Hypothalamus (tissue), 51 donors: ENCODE measurements around the gene OSMR.

ENCODE experiments used
- DNase-seq, 51 donors: peaks; one replicate each; lab custom pipeline; 2025; lab: John Stamatoyannopoulos, UW

The OSMR gene

DNA sequence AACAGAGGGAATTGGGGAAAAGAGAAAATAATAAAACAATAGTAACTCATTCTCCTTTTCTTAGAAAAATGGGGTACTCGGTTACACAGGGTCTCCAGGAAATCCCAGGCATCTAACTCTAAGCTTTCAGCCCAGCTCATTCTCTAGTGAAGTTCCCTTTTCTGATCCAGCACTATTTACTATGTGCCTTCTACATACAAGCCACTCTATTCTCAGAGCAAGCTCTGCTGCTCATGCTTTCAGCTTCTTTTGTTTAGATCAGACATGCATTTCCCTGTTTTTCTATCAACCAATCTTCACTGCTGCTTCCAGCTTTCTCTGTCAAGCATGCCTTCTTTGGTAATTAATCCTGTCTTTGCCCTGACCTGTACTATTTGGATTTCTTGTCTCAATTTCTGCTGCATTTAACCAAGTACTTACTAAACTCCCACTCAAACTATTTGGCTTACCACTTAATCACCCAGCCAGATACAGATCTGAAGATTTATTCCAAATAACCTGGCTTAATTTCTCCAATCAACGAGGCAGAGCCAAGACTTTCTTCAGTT is 25.3 kb downstream of the OSMR start:
- DNase-seq: no peak

DNA sequence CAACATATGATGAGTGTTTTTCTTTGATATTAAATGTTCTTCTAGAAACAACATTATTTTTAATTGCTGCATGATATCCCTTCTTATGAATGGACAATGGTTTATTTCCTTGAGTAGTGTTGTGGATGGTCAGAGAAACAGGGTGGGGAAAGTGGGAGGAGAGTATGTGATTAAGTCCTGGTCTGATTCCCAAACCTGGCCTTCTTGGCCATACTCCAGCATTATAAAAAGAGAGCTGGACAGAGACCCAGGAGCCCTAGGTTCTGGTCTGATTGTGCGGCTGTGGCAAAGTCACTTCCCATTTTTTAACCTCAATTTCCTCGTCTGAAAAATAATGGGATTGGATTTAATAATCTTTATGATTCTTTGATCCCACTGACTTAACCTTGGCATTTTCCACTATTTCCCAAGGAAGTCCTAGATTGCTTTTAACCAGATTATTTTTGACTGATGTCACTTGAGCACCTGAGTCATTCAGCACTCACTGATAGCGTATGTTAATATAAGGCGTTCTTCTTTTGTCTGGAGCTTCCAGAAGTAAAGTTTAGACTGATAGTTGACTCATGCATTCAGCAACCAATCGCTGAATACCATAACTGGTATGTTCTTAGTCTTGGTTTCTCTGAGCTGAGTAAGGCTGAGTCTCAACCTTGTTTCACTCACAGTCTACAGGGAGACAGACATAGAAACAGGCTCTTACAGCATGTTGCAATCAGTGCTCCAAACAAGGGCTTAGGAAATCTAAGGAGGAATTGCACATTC is 26.2 kb downstream of the OSMR start:
- no peak for DNase-seq

DNA sequence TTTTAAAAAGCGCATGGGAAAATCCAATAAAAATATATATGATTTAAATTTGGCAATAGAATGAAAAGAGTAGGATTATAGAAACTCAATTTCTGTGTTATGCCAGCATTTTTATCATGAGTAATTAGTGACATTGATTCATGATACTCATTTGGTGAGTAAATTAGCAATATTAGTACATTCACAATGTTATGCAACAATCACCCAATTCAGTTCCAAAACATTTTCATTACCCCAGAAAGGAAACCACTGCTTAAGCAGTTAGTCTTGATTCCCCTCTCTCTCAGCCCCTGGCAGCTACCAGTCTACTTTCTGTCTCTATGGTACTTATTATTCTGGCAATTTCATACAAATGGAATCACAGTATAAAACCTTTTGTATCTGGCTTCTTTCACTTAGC is 27.0 kb downstream of the OSMR start:
- DNase-seq: no peak

DNA sequence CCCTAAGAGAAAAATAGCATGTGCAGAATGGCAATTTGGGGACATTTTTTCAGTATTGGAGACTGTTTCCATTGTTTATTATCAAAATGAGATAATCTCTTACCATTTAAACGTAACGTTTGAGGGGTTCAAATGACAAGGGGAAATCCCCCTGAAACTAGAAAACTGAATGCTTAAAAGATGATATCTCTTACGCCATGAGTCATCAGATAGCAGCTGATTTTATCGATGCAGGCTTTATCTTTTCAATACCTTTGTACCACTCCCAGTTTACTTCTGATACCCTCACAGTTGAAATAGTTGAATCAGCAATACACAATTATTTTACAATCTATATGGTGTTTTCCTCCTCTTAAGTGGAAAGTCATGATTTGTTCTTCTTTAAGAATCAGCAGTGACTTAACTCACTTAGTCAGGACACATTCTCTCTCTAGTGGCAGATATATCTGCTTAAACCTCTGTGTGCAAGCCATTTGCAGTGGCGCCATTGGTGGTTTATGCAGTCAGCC is 29.2 kb downstream of the OSMR start:
- no peak for DNase-seq

DNA sequence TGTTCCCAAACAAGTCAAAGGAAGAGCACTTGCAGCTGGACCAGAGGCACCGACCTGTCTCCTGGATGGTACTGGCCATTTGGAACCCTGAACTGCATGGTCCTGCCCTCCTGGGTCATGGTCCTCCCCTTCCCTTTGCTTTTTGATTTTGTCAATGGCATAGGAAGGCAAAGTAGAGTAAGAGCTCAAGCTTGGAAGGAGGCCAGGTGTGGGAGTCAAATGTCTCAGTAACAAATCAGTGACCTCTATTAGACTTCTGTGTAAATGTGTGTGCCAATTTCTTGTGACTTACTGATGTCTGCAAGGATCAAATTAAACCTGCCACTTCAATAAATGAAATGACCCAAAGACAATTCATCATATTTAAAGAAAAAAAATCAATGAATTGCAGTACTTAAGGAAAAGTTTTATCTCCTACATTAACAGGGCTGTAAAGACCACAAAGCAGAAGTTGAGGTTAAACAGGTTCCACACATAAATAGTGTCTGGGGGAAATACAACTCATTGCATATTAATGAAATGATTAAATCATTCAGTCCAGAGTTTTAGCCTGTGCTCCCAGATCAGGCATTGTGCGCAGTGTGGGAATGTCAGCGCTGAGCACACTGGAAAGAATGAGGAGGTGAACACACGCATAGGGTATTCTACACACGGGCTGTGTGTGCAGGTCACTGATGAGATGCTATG is 32.7 kb downstream of the OSMR start:
- no peak for DNase-seq

DNA sequence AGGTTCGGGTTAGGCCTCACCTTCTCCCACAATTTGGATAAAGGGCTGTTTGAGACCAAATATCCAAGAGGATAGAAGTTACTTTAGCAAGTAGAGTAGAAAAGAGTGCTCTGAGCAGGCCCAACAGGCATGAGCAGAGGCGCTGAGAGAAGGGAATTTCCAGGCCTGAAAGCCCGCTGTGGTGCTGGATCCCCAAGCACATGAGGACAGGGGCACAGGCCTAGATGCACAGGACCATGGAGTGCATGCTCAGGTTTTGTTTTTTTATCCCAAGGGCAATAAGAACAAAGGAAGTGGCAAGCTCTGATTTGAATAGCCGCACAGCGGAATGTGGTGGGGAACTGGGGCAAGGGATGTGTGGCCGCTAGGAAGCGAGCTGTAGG is 33.3 kb downstream of the OSMR start:
- no peak for DNase-seq

DNA sequence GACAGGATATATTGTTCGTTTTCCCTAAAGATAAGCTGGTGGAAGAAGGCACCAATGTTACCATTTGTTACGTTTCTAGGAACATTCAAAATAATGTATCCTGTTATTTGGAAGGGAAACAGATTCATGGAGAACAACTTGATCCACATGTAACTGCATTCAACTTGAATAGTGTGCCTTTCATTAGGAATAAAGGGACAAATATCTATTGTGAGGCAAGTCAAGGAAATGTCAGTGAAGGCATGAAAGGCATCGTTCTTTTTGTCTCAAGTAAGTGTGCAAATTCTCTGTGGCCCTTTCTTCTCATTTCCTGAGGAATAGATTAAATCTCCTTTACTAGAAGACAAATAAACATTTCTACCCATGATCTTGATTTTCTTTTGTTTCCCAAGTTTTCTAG is 38.0 kb downstream of the OSMR start:
- DNase-seq: no peak

DNA sequence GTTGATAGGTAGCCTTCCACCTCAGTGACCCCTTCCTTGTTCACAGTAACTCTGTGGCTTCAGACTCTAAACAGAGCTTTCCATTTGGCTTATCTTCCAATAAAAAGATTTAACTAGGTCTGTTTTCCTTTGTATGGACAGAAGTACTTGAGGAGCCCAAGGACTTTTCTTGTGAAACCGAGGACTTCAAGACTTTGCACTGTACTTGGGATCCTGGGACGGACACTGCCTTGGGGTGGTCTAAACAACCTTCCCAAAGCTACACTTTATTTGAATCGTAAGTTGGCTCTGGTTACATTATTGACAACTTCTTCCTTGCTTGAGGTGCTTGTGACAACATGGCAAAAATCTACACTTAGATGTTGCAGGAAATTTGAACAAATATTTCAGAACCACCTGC is 39.4 kb downstream of the OSMR start:
- no peak for DNase-seq

DNA sequence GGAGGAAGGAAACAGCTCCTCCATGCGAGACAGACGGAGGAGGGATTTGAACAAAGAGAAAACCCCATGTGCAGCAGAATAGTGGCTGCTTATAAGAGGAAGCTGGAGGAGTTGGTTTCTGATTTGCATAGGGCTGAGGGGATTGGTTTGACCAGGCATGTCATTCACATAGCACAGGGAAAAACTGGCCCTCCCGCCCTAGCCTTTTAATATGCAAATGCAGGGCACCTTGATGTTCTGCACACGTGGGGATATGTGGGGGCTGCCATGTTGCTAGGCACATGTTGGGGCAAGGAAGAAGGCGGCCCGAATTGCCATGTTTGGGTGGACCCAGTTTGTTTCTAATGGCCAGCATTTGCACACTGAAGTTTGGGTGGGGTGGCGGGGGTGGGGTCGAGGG is 42.2 kb downstream of the OSMR start:
- DNase-seq: no peak

DNA sequence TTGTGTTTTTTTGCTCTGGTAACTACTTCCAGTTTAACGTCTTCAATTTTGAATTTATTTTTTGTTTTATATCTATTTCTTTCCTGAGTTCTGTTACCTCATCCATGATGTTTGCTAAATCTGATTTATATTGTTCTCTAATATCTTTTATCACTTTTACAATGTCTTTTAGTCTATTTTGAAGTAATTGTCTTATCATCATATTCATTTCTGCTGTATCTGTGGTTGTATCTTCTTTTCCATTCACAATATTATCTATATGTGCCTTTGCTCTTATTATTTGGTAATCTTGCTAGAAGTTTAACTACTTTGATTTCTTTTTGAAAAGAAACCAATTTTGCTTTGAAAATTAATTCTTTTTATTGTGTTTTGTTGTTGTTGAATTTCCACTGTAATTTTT is 43.6 kb downstream of the OSMR start:
- DNase-seq: no peak

DNA sequence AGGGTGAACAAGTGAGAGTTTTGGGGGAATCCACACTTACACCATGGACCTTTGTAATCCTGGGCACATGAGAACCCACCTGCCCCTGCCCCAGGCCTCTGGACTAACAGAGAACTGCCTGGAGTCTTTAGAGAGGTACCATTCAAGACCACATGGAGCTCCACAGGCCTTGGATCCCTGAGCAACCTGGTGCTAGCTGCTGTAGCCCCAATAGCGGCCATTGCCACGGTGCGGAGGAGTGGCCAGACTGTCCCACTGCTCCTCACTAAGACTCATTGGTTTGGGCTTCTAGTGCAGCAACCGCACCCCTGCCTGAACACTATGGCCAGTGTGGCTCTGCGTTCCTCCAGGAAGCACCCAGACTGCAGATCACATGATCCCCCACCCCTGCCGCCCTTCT is 45.8 kb downstream of the OSMR start:
- DNase-seq: no peak

DNA sequence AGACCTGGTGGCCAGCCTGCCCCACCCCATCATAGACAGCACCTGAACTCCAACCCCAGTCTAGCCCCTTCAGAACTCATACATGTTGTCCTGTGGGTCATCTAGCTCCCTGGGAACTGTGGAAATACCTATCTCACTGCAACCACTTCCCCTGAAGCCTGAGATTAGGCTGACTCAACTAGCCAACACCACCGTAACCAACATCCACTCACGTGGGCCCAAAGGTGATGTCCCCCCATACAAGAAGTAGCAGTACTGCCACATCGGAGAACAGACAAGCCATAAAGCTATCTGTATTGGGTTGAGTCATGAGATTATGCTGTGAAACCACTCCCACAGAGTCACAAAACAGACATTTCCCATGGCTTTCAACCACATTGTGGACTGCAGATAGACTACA is 46.6 kb downstream of the OSMR start:
- no peak for DNase-seq

DNA sequence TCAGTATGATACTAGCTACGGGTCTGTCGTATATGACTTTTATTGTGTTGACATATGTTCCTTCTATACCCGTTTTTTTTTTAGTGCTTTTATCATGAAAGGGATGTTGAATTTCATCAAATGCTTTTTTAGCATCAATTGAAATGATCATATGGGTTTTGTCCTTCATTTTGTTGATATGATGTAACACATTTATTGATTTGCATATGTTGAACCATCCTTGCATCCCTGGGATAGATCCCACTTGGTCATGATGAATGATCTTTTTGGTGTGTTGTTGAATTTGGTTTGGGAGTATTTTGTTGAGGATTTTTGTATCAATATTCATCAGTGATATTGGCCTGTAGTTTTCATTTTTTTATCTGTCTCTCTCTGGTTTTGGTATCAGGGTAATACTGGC is 50.9 kb downstream of the OSMR start:
- no peak for DNase-seq

DNA sequence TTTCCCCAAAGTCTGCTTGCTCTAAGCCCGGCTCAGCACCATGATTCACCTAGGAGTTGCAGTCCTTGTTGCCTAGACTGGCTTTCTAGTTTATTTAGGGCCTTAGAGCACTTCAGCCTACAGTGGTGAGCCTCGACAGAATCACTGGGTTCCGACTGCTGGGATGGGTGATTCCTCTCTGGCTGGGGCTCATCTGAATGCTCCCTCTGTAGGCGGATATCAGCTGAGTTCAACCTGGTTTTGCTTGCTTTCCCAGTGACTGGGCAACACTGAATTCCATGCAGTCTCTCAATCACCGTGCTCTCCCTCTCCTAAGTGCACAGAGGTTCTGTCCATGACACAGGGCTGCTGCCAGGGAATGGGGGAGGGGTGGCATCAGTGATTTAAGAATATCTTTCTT is 54.1 kb downstream of the OSMR start:
- no peak for DNase-seq

DNA sequence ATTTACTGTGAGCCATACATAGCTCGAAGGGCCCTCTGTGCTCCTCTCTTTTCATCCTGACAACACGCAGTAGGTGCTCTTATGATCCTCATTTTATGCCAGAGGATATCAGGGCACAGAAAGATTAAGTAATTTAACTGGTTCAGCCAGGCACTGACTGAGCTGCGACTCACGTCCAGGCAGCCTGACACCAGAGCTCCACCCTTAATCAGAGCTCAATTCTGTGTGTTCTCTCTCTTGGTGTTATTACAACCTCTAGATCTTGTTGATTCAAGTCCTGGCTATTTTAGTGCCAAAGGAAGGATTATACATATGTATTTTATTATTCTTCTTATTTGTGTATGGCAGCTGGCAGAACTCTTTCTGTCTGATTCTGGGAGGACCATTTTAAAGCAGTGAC is 59.7 kb downstream of the OSMR start:
- DNase-seq: no peak

DNA sequence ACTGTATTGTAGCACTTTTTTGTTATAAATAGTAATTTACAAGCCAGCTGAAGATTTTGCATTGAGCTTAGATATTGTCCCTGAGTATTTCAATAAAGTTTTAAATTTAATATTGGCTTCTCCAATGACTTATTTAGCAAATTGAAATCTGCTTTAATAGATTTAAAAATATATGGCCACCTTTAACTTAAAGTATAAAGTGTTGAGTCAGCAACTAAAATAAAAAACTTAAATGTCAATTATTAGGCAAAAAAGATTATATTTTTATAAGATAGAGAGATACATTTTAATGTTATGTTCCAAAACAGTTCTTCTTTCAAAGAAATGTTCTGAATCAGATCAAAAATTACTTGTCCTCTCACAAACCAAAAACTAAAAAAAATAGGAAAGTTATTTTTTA is 60.7 kb downstream of the OSMR start:
- DNase-seq: no peak

DNA sequence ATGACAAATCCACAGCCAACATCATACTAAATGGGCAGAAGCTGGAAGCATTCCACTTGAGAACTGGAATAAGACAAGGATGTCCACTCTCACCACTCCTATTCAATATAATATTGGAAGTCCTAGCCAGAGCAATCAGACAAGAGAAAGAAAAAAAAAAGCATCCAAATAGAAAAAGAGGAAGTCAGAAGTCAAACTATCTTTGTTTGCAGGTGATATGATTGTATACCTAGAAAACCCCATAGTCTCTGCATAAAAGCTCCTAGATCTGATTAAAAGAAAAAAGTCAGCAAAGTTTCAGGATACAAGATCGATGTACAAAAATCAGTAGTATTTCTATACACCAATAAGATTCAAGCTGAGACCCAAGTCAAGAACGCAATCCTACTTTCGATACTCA is 66.1 kb downstream of the OSMR start:
- no peak for DNase-seq

DNA sequence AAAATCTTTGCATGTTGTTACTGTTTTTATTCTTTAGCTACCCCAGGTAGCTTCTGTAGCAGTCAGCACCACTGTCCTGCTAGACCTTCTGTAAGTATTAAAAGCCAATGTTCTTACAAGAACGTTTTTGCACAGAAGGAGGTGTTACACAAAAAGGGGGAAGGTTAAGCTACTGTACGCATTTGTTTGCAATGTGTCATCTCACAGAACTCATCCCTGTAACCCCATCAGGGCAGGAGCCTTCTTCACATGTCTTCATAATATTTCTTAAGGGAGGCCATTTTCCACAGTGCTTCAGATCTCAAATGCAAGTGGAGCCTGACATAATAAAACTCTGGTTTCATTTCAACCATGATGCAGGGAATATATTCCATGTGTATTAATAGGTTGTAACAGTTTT is 67.9 kb downstream of the OSMR start:
- no peak for DNase-seq

DNA sequence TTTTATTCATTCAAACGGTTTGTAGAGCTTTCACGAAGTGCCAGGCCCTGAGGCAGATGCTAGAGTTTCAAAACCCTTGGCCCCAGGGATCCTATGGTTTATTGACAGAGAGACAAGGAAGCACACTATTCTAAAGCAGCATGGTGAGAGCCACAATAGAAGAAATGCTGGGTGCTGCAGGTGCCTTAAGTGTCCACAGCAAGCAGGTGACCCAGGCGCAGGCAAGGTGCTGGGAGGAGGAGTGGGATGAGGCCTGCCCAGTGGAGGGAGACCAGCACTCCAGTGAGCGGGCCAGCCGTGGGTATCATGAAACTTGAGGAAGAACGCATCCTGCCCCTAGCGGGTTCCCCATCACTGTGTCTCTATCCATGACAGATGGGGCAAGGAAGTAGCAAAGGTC is 71.0 kb downstream of the OSMR start:
- DNase-seq: no peak

DNA sequence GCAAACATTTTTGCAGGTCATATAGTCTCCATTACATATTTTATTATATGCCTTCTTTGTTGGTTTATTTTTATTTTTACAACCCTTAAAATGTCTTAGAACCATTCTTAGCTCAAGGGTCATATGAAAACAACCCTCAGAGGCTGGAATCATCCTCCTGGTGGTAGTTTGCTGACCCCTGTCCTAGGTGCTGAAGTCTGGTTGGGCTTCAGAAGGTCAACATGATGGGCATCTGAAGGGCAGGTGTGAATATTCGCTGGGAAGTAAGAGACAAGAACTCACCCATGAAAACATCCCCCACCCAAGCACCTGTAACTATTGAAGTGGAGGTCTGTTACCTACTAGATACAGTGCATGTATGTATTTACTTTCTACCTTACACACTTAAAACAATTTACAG is 75.4 kb downstream of the OSMR start:
- no peak for DNase-seq

DNA sequence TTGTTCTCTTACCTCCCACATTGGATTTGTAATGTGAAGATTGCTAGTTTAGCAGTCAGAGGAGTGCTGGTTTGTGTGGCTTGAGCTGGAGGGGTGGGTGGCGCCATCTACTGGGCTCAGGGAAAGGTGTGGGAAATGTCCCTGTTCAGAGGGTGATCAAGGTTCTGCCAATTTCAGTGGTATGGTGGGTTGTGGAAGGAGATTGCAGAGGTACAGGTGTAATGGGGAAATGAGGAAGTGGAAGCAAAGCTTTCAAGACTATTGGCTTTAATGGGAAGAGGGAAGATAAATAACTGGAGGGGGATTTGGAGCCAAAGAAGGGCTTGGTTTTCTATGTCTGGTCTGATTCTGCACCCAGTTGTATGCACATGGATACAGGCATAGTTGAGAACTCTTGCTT is 76.4 kb downstream of the OSMR start:
- DNase-seq: peak in 28 of 51 donors; percentile 0 to 58 (median 22)
